SHP77 (cell line): ENCODE measurements around the gene NOSIP.
A peak's percentile ranks its signal among the peaks of the same experiment; 100 is the strongest.

ENCODE experiments used
- DNase-seq, 2 experiments: peaks; one replicate each; lab custom pipeline; 2025; lab: John Stamatoyannopoulos, UW

NOSIP gene

DNA sequence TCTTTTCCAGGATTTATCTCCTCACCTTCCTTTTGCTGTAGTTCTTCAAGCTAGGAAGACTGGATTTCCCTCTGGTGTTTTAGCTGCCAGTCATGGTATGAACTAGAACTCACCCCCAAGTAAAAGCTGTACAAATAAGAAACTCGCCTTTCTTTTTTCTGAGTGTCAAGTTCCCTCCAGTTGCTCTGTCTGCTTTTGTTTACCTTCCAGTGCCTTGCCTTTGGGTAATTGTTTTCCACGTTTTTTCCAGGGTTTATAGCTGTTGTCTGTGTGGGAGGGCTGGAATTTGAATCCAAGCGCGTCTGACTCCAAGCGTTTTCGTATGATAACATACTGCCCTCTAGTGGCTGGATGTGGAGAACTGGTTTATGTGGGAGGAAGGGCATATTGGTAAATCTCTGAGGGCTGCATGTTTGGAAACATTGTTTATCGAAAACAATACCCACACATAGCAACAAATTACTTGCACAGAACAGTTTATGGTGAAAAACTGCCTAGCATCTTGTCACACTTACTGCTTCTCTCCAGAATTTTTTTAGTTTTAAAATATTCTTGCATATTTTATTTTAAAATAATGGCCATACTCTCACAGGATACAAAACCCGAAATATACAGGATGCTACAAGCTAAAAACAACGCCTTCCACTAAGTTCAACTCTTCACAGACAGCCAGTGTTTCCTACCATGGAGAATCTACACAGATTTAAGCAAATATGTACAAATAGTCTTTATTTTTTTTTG is 33.4 kb downstream of the NOSIP start:
- peak; percentile 81 to 84 for DNase-seq

DNA sequence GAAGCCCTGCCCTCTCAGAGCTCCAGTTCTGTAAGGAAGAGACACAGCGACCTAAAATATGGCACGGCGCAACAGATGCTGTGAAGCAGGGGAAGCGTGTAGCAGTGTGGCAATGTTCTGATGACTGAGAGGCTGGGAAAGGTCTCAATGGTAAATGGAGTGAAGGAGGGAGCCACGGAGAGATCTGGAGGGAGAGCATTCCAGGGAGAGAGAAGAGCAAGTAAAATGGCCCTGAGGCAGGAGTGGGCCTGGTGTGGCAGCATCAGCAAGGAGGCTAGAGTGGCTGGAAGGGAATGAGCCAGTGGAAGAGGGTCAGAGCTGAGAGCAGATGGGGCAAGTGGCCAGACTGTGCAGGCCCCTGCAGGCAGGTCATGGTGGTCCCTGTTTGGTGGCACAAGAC is 36.2 kb downstream of the NOSIP start:
- DNase-seq = no peak

DNA sequence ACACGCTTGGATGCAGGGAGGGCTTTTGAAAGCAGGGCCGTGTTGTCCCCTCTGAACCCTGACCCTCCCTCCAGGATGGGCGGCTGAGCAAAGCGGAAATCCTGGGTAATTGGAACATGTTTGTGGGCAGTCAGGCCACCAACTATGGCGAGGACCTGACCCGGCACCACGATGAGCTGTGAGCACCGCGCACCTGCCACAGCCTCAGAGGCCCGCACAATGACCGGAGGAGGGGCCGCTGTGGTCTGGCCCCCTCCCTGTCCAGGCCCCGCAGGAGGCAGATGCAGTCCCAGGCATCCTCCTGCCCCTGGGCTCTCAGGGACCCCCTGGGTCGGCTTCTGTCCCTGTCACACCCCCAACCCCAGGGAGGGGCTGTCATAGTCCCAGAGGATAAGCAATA is 37.3 kb downstream of the NOSIP start:
- no peak for DNase-seq

DNA sequence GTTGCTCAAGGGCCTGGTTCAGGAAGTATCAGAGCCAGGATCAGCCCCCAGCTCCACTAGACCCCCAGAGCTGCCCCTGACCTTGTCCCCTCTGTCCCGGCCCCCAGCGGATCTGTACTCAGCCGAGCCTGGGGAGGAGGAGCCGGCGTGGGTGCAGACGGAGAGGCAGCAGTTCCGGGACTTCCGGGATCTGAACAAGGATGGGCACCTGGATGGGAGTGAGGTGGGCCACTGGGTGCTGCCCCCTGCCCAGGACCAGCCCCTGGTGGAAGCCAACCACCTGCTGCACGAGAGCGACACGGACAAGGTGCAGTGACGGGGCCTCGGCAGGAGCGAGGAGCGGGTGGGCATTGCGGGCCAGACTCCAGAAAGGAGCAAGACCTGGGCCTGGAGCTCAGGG is 37.9 kb downstream of the NOSIP start:
- DNase-seq = no peak

DNA sequence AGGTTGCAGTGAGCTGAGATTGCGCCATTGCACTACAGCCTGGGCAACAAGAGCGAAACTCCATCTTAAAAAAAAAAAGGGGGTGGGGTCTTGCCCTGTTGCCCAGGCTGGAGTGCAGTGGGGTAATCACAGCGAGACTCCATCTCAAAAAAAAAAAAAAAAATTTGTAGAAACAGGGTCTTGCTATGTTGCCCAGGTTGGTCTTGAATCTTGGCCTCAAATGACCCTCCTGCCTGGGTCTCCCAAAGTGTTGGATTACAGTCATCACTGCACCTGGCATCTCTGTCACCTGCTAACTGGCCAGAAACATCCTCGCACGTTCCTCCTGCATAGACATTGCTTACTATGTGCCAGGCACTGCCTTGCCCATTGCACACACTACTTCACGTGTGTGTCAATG is 38.4 kb downstream of the NOSIP start:
- no peak for DNase-seq

DNA sequence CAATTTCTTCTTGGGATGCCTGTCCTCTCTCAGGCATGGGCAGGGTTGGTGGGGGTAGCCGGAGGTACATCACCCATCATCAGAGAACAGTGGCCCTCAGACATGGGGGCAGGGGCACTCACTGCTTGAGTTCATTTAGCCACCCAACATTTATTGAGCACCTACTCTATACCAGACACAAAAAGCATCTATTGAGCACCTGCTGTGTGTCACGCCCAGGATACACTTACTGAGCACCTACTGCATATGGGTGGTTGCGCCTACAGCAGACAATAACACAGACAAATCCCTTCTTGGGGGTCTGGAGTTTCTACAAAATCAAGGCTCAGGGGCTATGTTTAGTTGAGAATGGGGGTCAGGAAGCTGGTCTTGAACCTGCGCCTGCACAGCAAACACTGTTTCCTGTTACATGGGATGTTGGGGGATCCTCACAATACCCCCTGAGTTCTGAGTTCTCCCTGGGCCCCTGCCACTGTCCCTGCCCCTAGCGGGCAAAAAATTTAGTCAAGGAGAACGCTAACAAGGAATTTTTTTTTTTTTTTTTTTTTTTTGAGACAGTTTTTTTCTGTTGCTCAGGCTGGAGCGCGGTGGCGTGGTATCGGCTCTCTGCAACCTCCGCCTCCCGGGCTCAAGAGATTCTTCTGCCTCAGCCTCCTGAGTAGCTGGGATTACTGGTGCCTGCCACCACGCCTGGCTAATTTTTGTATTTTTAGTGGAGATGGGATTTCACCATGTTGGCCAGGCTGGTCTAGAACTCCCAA is 41.0 kb downstream of the NOSIP start:
- no peak for DNase-seq

DNA sequence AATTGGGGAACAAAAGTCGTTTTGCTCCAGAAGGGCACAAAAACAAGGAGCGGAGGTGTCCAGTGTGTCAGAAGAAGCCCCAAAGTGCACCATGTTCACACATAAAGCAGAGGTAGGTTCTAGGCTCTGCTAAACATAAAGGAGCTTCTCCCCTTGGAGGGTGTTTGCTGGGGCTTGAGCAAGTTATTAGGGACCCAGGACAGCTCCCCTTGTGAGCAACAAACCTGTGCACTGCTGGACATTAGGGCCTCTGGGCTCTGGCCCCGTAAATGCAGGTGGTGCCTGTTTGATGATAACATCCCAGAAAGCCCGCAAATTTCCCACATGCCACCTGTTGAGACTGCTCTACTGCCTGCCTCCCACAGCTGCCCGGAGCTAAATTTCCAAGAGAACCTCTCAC is 41.7 kb downstream of the NOSIP start:
- DNase-seq = no peak

DNA sequence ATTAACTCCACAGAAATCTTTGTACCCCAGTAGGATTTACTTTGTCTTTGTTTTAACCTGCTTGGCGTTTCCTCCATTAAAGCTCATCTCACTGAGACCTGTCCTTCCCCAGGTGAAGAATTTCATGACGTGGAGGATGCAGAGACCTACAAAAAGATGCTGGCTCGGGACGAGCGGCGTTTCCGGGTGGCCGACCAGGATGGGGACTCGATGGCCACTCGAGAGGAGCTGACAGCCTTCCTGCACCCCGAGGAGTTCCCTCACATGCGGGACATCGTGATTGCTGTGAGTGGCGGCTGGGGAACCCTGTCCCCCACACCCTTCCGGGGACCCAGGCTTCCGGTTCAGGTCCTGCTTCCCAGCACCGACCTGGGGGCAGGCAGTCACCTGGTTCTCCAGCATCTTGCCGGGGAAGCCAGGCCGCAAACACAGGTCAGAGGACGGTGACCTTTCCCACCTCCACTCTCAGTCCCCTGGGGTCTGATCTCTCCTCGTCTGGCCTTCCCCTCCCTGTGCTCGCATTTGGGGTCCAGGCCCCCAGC is 43.4 kb downstream of the NOSIP start:
- DNase-seq = no peak

DNA sequence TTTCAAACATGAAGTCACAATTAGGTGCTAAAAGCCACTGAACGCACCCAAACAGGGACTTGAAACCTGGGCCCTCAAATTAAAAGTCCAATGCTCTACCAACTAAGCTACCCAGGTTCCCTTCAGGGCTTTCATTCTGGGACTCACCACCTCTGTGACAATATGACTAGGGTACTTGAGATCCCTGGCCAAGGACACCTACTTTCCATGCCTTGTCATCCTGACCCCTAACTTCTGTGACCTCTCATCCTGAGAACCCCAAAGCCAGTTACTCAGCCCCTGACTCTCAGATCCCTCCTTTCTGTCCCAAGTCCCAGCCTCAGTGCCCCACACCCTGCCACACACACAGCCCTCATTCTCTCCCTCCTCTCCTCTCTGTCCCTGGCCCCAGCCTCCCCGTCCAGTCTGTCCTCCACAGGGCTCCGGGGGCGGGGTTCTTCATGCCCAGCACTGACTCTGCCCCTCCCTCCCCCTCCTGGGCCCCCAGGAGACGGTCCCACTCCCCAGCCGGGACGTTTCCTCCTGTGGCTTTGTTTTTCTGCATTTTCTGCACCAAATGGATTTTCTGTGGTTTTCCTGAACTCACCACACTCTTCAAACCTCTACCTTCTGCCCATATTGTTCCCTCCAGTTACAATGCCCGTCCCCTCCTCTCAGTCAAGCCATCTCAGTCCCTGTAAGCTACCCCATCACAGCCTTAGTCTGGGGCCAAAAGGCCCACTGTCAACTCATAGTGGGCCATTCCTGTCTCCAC is 45.5 kb downstream of the NOSIP start:
- no peak for DNase-seq

DNA sequence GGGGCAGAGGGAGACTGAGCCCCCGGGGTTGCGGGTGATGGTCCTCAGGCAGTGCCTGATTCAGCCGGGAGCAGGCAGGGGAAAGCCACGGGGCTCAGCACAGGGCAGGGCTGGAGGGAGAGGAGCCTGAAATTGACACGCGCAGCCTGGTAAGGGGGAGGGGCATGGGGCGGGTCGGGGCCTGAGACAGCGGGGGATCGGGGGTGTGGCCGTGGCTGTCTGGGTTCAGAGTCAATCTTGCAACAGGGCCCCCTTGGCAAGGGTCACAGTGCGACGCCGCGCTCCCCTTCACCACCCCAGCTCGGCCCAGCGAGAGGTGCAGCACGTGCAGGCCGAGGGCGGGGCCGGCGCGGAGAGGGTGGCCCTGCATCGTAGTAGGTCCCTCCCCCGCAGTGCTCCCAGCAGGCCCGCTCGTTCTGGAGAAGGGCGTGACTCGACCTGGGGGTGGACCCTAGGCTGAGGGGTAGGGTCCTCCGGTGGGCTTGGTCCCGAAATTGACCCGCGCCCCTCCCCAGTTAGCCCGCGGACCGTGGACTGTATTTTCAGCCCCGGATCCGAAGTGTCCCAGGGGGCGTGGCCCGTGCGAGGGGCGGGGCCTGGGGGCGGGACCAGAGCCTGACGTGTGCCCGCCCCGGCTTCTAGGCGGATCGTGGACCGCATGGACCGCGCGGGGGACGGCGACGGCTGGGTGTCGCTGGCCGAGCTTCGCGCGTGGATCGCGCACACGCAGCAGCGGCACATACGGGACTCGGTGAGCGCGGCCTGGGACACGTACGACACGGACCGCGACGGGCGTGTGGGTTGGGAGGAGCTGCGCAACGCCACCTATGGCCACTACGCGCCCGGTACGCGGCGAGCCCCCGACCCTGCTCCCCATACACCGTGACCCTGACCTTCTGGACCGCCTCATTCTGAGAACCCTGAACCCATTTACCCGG is 46.5 kb downstream of the NOSIP start:
- DNase-seq = peak; percentile 47 to 68

DNA sequence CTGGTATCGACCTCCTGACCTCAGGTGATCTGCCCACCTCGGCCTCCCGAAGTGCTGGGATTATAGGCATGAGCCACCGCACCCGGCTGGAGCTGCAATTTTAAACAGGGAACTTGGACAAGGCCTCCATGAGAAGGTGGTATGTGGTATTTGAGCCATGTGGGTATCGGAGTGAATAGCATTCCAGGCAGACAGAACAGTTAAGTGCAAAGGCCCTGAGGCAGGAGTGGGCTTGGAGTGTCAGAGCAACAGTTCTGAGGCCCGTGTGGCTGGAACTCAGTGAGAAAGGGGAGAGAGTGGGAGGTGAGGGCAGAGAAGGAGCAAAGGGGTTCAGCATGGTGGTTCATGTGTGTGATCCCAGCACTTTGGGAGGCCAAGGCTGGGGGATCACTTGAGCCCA is 49.6 kb downstream of the NOSIP start:
- DNase-seq = no peak

DNA sequence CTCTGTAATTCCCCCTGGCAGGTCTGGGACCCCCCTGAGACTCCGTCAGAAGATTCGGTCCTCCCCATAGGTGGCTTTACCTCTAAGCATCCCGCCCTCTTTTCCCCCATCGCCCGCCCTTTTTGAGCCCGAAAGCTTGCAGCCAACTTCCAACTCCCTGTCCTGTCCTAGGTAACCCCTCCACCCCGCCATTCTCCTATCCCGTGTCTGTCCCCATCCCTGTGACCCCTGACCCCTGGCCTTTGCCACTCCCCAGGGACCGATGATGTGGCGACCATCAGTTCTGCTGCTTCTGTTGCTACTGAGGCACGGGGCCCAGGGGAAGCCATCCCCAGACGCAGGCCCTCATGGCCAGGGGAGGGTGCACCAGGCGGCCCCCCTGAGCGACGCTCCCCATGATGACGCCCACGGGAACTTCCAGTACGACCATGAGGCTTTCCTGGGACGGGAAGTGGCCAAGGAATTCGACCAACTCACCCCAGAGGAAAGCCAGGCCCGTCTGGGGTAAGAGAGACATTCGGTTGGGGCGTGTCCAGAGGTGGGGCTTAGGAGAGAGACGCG is 52.1 kb downstream of the NOSIP start:
- no peak for DNase-seq

DNA sequence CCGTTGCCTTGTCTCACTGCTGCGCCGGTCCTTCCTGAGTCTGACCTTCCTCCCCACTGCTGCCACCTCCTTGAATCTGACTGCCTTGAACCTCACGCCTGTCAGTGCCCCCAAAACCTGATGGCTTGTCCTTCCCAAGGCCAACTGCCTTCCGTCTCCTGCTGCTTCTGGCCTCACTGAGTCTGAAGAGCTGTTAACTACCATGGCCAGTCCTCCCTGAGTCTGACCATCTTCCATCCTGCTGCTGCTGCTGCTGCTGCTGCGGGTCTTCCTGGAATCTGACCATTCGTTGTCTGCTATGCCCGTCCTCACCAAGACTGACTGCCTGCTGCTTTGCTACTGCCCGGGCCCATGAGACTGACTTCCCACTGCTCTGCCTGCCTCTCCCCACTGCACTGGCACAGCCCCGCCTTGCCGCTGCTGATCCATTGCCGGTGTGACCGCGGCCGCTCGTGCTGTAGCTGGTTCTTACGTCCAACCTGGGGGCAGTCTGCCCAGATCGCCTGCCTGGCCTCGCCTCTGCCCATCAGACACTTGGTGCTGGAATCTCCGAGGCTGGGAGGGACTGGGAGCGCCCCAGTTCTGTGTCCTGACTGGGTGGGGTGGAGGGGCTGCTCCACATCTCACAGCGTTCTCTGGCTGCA is 55.4 kb downstream of the NOSIP start:
- no peak for DNase-seq

DNA sequence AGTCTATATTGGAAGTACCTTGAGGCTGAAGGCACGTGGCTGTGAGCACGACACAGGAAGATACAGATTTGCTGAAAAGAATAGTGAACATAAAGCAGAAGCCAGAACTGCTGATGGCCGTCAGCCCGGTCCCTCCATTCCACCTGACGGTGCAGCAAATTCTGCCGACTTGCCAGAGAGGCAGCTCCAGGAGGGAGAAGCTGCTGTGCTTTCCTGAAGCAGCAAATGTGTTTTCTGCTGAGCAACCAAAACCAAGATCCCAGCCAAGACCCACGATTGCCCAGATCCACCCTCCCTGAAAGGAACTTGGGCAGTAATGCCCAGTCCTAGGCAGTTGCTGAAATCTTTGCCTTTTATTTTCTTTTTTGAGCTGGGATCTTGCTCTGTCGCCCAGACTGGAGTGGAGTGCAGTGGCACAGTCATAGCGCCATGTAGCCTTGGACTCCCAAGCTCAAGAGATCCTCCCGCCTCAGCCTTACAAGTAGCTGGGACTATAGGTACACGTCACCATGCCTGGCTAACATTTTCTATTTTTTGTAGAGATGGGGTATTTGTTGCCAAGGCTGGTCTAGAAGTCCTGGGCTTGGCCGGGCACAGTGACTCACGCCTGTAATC is 59.5 kb downstream of the NOSIP start:
- DNase-seq = no peak

DNA sequence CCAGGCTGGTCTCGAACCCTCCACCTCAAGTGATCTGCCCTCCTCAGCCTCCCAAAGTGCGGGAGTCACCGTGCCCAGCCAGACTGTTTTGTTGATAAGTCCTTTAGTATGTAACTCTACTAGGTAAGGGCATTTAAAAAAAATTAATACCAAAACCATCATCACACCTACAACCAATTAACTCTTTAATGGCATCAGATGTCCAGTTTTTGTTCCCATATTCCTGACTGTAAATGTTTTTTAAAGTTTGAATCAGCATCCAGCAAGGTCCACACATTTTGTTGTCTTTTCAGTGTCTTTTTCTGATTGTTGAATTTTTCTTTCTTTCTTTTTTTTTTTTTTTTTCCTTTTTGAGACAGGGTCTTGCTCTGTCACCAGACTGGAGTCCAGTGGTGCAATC is 62.3 kb downstream of the NOSIP start:
- DNase-seq = no peak

DNA sequence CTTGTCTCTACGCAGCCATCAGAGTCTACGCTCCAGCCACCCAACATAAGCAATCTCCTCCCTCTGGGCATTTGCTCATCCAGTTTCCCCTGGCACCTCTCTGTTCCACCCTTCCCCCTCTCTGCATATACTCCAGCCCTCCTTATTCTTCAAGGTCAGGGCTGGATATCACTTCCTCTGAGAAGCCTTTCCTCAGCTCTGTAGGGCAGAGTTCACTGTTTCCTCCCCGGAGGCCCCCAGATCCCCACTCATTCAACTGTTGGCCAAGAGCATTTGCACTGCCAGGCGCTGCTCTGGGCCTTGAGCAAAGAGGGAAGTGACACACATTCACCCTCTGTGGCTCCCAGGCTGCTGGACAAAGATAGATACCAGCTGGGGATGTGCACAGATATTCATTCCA is 64.6 kb downstream of the NOSIP start:
- no peak for DNase-seq

DNA sequence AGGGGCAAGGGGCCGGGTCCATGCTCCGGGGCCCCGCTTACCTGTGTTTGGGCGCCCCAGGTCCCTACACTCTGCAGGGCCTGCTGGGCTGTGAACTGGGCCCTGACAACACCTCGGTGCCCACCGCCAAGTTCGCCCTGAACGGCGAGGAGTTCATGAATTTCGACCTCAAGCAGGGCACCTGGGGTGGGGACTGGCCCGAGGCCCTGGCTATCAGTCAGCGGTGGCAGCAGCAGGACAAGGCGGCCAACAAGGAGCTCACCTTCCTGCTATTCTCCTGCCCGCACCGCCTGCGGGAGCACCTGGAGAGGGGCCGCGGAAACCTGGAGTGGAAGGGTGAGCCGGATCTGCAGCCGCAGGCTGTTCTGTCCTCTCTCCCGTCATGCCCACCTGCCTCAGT is 66.2 kb downstream of the NOSIP start:
- no peak for DNase-seq

DNA sequence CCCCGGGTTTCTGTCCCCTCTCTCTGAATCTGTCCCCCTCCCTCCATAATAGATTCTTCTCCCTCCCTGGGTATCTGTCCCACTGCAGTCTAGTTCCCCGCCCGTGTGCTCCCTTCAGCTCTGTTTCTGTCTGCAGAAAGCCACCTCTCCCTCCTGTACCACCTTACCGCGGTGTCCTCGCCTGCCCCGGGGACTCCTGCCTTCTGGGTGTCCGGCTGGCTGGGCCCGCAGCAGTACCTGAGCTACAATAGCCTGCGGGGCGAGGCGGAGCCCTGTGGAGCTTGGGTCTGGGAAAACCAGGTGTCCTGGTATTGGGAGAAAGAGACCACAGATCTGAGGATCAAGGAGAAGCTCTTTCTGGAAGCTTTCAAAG is 66.6 kb downstream of the NOSIP start:
- no peak for DNase-seq

DNA sequence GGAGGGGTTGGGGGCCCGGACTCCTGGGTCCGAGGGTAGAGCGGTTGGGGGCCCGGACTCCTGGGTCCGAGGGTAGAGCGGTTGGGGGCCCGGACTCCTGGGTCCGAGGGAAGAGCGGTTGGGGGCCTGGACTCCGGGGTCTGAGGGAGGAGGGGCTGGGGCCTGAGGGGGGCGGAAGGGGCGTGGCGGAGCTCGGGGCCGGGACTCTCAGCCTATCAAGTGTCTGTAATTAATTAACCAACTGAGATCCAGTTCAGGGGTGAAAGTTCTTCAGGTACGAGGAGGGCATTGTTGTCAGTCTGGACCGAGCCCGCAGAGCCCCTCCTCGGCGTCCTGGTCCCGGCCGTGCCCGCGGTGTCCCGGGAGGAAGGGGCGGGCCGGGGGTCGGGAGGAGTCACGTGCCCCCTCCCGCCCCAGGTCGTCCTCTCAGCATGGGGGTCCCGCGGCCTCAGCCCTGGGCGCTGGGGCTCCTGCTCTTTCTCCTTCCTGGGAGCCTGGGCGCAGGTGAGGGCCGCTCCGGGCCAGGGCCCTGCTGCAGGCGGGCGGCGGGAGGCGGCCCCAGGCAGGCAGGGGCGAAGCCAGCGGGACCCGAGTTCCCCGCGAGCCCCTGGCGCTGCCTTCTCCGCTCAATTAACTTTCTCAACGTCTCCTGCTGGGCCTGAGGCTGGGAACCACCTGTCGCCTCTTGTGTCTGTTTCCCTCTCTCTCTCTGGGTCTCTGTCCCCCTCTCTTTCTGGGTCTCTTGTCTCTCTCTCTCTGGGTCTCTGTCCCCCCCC is 67.2 kb downstream of the NOSIP start:
- no peak for DNase-seq
